HCT116 (cell line): ENCODE measurements around the gene METTL21C. TPM values are rescaled to one million over a fixed set of nuclear protein-coding genes. Genes with fewer than 3 reads are reported as not detected.
A peak's percentile ranks its signal among the peaks of the same experiment; 100 is the strongest.

ENCODE experiments used
- ATAC-seq: fragments of 200-7000 bp; cut with Tn5 transposase; 2 replicates; pipeline ENCODE4 v1.9.1; 2020; ENCODE audit warnings: mild to moderate bottlenecking, moderate library complexity
- BruUV-seq: library from RNA; stranded (reverse); fragments of 400-500 nt; replicated peaks from 2 replicates; lab custom pipeline; 2021; lab: Mats Ljungman, UMichigan
- CTCF ChIA-PET: fragments of 300-600 bp; sonication (Branson Sonifier 250); formaldehyde crosslinking; loops from one replicate; lab custom pipeline; 2021; ENCODE audit warnings: antibody characterized with exemption; lab: Charles Lee
- POLR2A ChIA-PET: fragments of 300-600, 350-600 bp; sonication (Branson Sonifier 250); formaldehyde crosslinking; loops from one replicate; lab custom pipeline; 2021; ENCODE audit warnings: antibody characterized with exemption; lab: Charles Lee
- RAD21 ChIA-PET, 2 experiments: fragments of 300-600 bp; sonication (Branson Sonifier 250); formaldehyde crosslinking; loops; one replicate each; lab custom pipeline; 2023; ENCODE audit warnings: low total read pairs in 2 of 2; ENCODE audit not compliant: uncharacterized antibody in 2 of 2, unreplicated experiment in 2 of 2, low non-redundant PET in 1 of 2; lab: Charles Lee
- DNase-seq: peaks from one replicate; pipeline ENCODE4 v3.0.0-alpha.2; 2010; ENCODE audit warnings: low read depth, low spot score
- H2AFZ ChIP-seq: fragments of 200-600 bp; shearing (Covaris generic), sonication (generic); 2 replicates; pipeline ENCODE4 v1.6.1; 2017; ENCODE audit warnings: low read depth, mixed run types, mixed read lengths, antibody characterized with exemption, low read length; ENCODE audit not compliant: poor library complexity, severe bottlenecking
- H3K27ac ChIP-seq: 2 replicates; pipeline ENCODE4 v1.5.1; 2012; ENCODE audit warnings: low read depth, low read length
- H3K27me3 ChIP-seq: fragments of 200-600 bp; sonication (generic); 2 replicates; pipeline ENCODE4 v1.6.1; 2016; ENCODE audit warnings: mixed run types, low read length, mixed read lengths; ENCODE audit not compliant: insufficient read depth
- H3K36me3 ChIP-seq, 2 experiments: fragments of 200-500 bp in 1 of 2; fragments of 200-600 bp in 1 of 2; sonication (Bioruptor generic) in 1 of 2; sonication (generic) in 1 of 2; 2 replicates each; pipeline versions ENCODE4 v1.5.1 to v1.6.1; 2014 to 2016; ENCODE audit warnings: low read length in 2 of 2, inconsistent platforms in 1 of 2, mixed read lengths in 1 of 2, mixed run types in 1 of 2; ENCODE audit not compliant: insufficient read depth in 2 of 2, control insufficient read depth in 1 of 2
- H3K4me1 ChIP-seq, 2 experiments: fragments of 200-600 bp in 1 of 2; sonication (generic) in 1 of 2; 2 replicates each; pipeline versions ENCODE4 v1.5.1 to v1.6.1; 2012 to 2017; ENCODE audit warnings: low read length in 2 of 2, inconsistent platforms in 1 of 2, mild to moderate bottlenecking in 1 of 2, mixed read lengths in 1 of 2, mixed run types in 1 of 2, moderate library complexity in 1 of 2; ENCODE audit not compliant: insufficient read depth in 2 of 2, control insufficient read depth in 1 of 2
- H3K4me2 ChIP-seq: fragments of 200-600 bp; sonication (generic); 2 replicates; pipeline ENCODE4 v1.6.1; 2017; ENCODE audit warnings: mixed run types, low read length, mixed read lengths
- H3K4me3 ChIP-seq, 2 experiments: fragments of 200-600 bp in 1 of 2; sonication (generic) in 1 of 2; replicated peaks in 1 of 2; 2 replicates each; pipeline ENCODE4 v1.5.1; 2011 to 2016; ENCODE audit warnings: low read length in 2 of 2, control low read depth in 1 of 2, low read depth in 1 of 2, mild to moderate bottlenecking in 1 of 2, mixed read lengths in 1 of 2, mixed run types in 1 of 2
- H3K79me2 ChIP-seq: fragments of 200-600 bp; sonication (generic); 2 replicates; pipeline ENCODE4 v1.6.1; 2017; ENCODE audit warnings: mild to moderate bottlenecking, mixed run types, low read length, moderate library complexity, mixed read lengths; ENCODE audit not compliant: insufficient read depth
- H3K9ac ChIP-seq: fragments of 200-600 bp; sonication (generic); 2 replicates; pipeline ENCODE4 v1.6.1; 2016; ENCODE audit warnings: low read length, mixed read lengths
- H3K9me2 ChIP-seq: fragments of 200-600 bp; sonication (generic), shearing (Covaris generic); 2 replicates; pipeline ENCODE4 v1.6.1; 2017; ENCODE audit warnings: mixed run types, mild to moderate bottlenecking, moderate library complexity; ENCODE audit not compliant: insufficient read depth
- H3K9me3 ChIP-seq, 2 experiments: fragments of 200-500 bp in 1 of 2; fragments of 200-600 bp in 1 of 2; sonication (Bioruptor generic) in 1 of 2; sonication (generic) in 1 of 2; 2 replicates each; pipeline ENCODE4 v1.6.1; 2014 to 2017; ENCODE audit warnings: low read length in 2 of 2, mixed read lengths in 2 of 2, inconsistent platforms in 1 of 2, low read depth in 1 of 2, mild to moderate bottlenecking in 1 of 2, mixed run types in 1 of 2, moderate library complexity in 1 of 2; ENCODE audit not compliant: control insufficient read depth in 1 of 2, insufficient read depth in 1 of 2
- H4K20me1 ChIP-seq: fragments of 200-600 bp; sonication (generic), shearing (Covaris generic); 2 replicates; pipeline ENCODE4 v1.6.1; 2017; ENCODE audit warnings: mixed run types, mild to moderate bottlenecking, moderate library complexity; ENCODE audit not compliant: insufficient read depth
- EGR1 ChIP-seq: IDR thresholded peaks from 2 replicates; pipeline ENCODE4 v1.6.1; 2012; ENCODE audit warnings: low read depth
- EZH2 ChIP-seq: fragments of 200-600 bp; sonication (generic); IDR thresholded peaks from 2 replicates; pipeline ENCODE4 v1.6.1; 2017; ENCODE audit warnings: antibody characterized with exemption, mixed run types
- EZH2phosphoT487 ChIP-seq: fragments of 200-600 bp; IDR thresholded peaks from 2 replicates; pipeline ENCODE4 v1.6.1; 2018; ENCODE audit warnings: antibody characterized with exemption, borderline replicate concordance
- RAD21 ChIP-seq: IDR thresholded peaks from 2 replicates; pipeline ENCODE4 v1.6.1; 2012; ENCODE audit warnings: low read depth, mild to moderate bottlenecking
- SIN3A ChIP-seq: IDR thresholded peaks from 2 replicates; pipeline ENCODE4 v1.6.1; 2012; ENCODE audit warnings: low read depth
- SP1 ChIP-seq: IDR thresholded peaks from 2 replicates; pipeline ENCODE4 v1.6.1; 2012; ENCODE audit warnings: low read depth
- SRF ChIP-seq: IDR thresholded peaks from 2 replicates; pipeline ENCODE4 v1.6.1; 2012; ENCODE audit warnings: low read depth
- YY1 ChIP-seq: IDR thresholded peaks from 2 replicates; pipeline ENCODE4 v1.6.1; 2011; ENCODE audit warnings: low read length, low read depth, moderate library complexity, mild to moderate bottlenecking; ENCODE audit not compliant: insufficient replicate concordance; ENCODE audit errors: extremely low read depth
- ZFX ChIP-seq: fragments of 450-650 bp; IDR thresholded peaks from 2 replicates; pipeline ENCODE4 v1.6.1; 2017
- intact Hi-C: fragments of 100-400 bp; cut with micrococcal nuclease; formaldehyde crosslinking; loops from 2 replicates; pipeline ENCODE4 v1.10.0; 2022
- total RNA-seq: library from RNA; stranded (reverse); gene quantifications from one replicate; pipeline ENCODE4 v1.2.1, GENCODE V29; 2021; ENCODE audit not compliant: unreplicated experiment
- TF ChIP-seq, protein P1 (sequence below), 3 experiments: fragments of 200-600 bp in 1 of 3; sonication (generic) in 1 of 3; IDR thresholded peaks in 2 of 3; conservative IDR thresholded peaks in 1 of 3; 2 replicates each; pipeline ENCODE4 v1.5.1; 2012 to 2017; ENCODE audit warnings: low read depth in 2 of 3, low read length in 2 of 3, antibody characterized with exemption in 1 of 3, borderline replicate concordance in 1 of 3, control low read depth in 1 of 3, mild to moderate bottlenecking in 1 of 3, mixed read lengths in 1 of 3, mixed run types in 1 of 3, moderate library complexity in 1 of 3; ENCODE audit not compliant: insufficient read depth in 1 of 3

Gene METTL21C
- total RNA-seq, 1 experiment from 2014 or later, result not detected

DNA sequence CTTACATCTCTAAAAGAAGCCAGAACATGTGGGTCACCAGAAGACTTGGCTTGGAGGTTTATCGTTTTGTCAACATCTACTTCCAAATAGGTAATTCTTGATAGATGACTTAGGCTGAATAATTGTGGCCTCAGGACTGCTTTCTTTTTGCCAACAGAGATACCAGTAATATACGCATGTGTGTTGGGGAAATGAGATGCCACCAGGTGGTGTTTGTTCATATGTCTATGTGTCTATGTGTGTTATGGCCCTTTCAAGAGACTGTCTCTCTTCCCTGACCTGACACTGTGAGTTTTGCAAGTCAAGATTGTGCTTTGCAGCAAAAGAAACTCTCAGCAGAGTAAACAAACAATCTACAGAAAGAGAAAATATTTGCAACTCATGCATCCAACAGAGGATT is 31.6 kb upstream of the METTL21C start:
- Histone ChIP-seq H3K9ac (no peak overlapping the region), H3K36me3 (no peaks in the 10 kb centered on the region), H3K79me2 (no peaks in the 10 kb centered on the region), H3K4me1 (peaks cover 0 to 4% of the 10 kb centered on the region in 2 experiments; a peak in 2 of 4 replicates), H3K27me3 (peaks cover 48% of the 10 kb centered on the region), H3K27ac (no peak overlapping the region), H3K9me2 (no peaks in the 10 kb centered on the region), H2AFZ (no peak overlapping the region), H3K4me3 (no peak overlapping the region), H3K4me2 (no peak overlapping the region), H4K20me1 (no peaks in the 10 kb centered on the region), H3K9me3 (no peaks in the 10 kb centered on the region)
- TF ChIP-seq ZFX (no peak), SIN3A (no peak), SRF (no peak), EZH2 (no peak), EZH2phosphoT487 (no peak), YY1 (no peak), SP1 (no peak), EGR1 (no peak), RAD21 (peak; percentile 16; the same call in 1 of the 2 replicates)
- TF ChIP-seq, protein P1, sequence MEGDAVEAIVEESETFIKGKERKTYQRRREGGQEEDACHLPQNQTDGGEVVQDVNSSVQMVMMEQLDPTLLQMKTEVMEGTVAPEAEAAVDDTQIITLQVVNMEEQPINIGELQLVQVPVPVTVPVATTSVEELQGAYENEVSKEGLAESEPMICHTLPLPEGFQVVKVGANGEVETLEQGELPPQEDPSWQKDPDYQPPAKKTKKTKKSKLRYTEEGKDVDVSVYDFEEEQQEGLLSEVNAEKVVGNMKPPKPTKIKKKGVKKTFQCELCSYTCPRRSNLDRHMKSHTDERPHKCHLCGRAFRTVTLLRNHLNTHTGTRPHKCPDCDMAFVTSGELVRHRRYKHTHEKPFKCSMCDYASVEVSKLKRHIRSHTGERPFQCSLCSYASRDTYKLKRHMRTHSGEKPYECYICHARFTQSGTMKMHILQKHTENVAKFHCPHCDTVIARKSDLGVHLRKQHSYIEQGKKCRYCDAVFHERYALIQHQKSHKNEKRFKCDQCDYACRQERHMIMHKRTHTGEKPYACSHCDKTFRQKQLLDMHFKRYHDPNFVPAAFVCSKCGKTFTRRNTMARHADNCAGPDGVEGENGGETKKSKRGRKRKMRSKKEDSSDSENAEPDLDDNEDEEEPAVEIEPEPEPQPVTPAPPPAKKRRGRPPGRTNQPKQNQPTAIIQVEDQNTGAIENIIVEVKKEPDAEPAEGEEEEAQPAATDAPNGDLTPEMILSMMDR (IDR thresholded peaks at IDR 0.05 in 2 of 3, conservative IDR thresholded peaks at IDR 0.05 in 1 of 3; ENCODE audit: borderline replicate concordance in 1 of 3, insufficient read depth in 1 of 3, low read depth in 2 of 3, low read length in 2 of 3), result 0 out of 6 replicates have a peak, but pooled peaks of 2 of the 3 experiments have one; percentile 4 to 11
- no TSS peak for BruUV-seq
- DNase-seq (no peak), ATAC-seq (peak; percentile 62; the same call in 1 of the 2 replicates)
- ChIA-PET CTCF (no interaction called here), RAD21 (no interaction called here), POLR2A (no interaction called here)
- intact Hi-C loops, result loop anchor here (10.0 kb wide), 1 partner anchor 1582 kb away; no protein-coding TSS in a partner anchor
